HCT116 (cell line): Measurements from ENCODE around the gene TES. TPM values are rescaled to one million over a fixed set of nuclear protein-coding genes. Genes with fewer than 3 reads are reported as not detected.
A peak's percentile ranks its signal among the peaks of the same experiment; 100 is the strongest.

ENCODE experiments used
- ATAC-seq: fragments of 200-7000 bp; cut with Tn5 transposase; 2 replicates; pipeline ENCODE4 v1.9.1; 2020; ENCODE audit warnings: mild to moderate bottlenecking, moderate library complexity
- BruUV-seq: library from RNA; stranded (reverse); fragments of 400-500 nt; replicated peaks from 2 replicates; lab custom pipeline; 2021; lab: Mats Ljungman, UMichigan
- CTCF ChIA-PET: fragments of 300-600 bp; sonication (Branson Sonifier 250); formaldehyde crosslinking; loops from one replicate; lab custom pipeline; 2021; ENCODE audit warnings: antibody characterized with exemption; lab: Charles Lee
- POLR2A ChIA-PET: fragments of 300-600, 350-600 bp; sonication (Branson Sonifier 250); formaldehyde crosslinking; loops from one replicate; lab custom pipeline; 2021; ENCODE audit warnings: antibody characterized with exemption; lab: Charles Lee
- RAD21 ChIA-PET, 2 experiments: fragments of 300-600 bp; sonication (Branson Sonifier 250); formaldehyde crosslinking; loops; one replicate each; lab custom pipeline; 2023; ENCODE audit warnings: low total read pairs in 2 of 2; ENCODE audit not compliant: uncharacterized antibody in 2 of 2, unreplicated experiment in 2 of 2, low non-redundant PET in 1 of 2; lab: Charles Lee
- DNase-seq: peaks from one replicate; pipeline ENCODE4 v3.0.0-alpha.2; 2010; ENCODE audit warnings: low read depth, low spot score
- H2AFZ ChIP-seq: fragments of 200-600 bp; shearing (Covaris generic), sonication (generic); 2 replicates; pipeline ENCODE4 v1.6.1; 2017; ENCODE audit warnings: low read depth, mixed run types, mixed read lengths, antibody characterized with exemption, low read length; ENCODE audit not compliant: poor library complexity, severe bottlenecking
- H3K27ac ChIP-seq: 2 replicates; pipeline ENCODE4 v1.5.1; 2012; ENCODE audit warnings: low read depth, low read length
- H3K27me3 ChIP-seq: fragments of 200-600 bp; sonication (generic); 2 replicates; pipeline ENCODE4 v1.6.1; 2016; ENCODE audit warnings: mixed run types, low read length, mixed read lengths; ENCODE audit not compliant: insufficient read depth
- H3K36me3 ChIP-seq, 2 experiments: fragments of 200-500 bp in 1 of 2; fragments of 200-600 bp in 1 of 2; sonication (Bioruptor generic) in 1 of 2; sonication (generic) in 1 of 2; 2 replicates each; pipeline versions ENCODE4 v1.5.1 to v1.6.1; 2014 to 2016; ENCODE audit warnings: low read length in 2 of 2, inconsistent platforms in 1 of 2, mixed read lengths in 1 of 2, mixed run types in 1 of 2; ENCODE audit not compliant: insufficient read depth in 2 of 2, control insufficient read depth in 1 of 2
- H3K4me1 ChIP-seq, 2 experiments: fragments of 200-600 bp in 1 of 2; sonication (generic) in 1 of 2; 2 replicates each; pipeline versions ENCODE4 v1.5.1 to v1.6.1; 2012 to 2017; ENCODE audit warnings: low read length in 2 of 2, inconsistent platforms in 1 of 2, mild to moderate bottlenecking in 1 of 2, mixed read lengths in 1 of 2, mixed run types in 1 of 2, moderate library complexity in 1 of 2; ENCODE audit not compliant: insufficient read depth in 2 of 2, control insufficient read depth in 1 of 2
- H3K4me2 ChIP-seq: fragments of 200-600 bp; sonication (generic); 2 replicates; pipeline ENCODE4 v1.6.1; 2017; ENCODE audit warnings: mixed run types, low read length, mixed read lengths
- H3K4me3 ChIP-seq, 2 experiments: fragments of 200-600 bp in 1 of 2; sonication (generic) in 1 of 2; replicated peaks in 1 of 2; 2 replicates each; pipeline ENCODE4 v1.5.1; 2011 to 2016; ENCODE audit warnings: low read length in 2 of 2, control low read depth in 1 of 2, low read depth in 1 of 2, mild to moderate bottlenecking in 1 of 2, mixed read lengths in 1 of 2, mixed run types in 1 of 2
- H3K79me2 ChIP-seq: fragments of 200-600 bp; sonication (generic); 2 replicates; pipeline ENCODE4 v1.6.1; 2017; ENCODE audit warnings: mild to moderate bottlenecking, mixed run types, low read length, moderate library complexity, mixed read lengths; ENCODE audit not compliant: insufficient read depth
- H3K9ac ChIP-seq: fragments of 200-600 bp; sonication (generic); 2 replicates; pipeline ENCODE4 v1.6.1; 2016; ENCODE audit warnings: low read length, mixed read lengths
- H3K9me2 ChIP-seq: fragments of 200-600 bp; sonication (generic), shearing (Covaris generic); 2 replicates; pipeline ENCODE4 v1.6.1; 2017; ENCODE audit warnings: mixed run types, mild to moderate bottlenecking, moderate library complexity; ENCODE audit not compliant: insufficient read depth
- H3K9me3 ChIP-seq, 2 experiments: fragments of 200-500 bp in 1 of 2; fragments of 200-600 bp in 1 of 2; sonication (Bioruptor generic) in 1 of 2; sonication (generic) in 1 of 2; 2 replicates each; pipeline ENCODE4 v1.6.1; 2014 to 2017; ENCODE audit warnings: low read length in 2 of 2, mixed read lengths in 2 of 2, inconsistent platforms in 1 of 2, low read depth in 1 of 2, mild to moderate bottlenecking in 1 of 2, mixed run types in 1 of 2, moderate library complexity in 1 of 2; ENCODE audit not compliant: control insufficient read depth in 1 of 2, insufficient read depth in 1 of 2
- H4K20me1 ChIP-seq: fragments of 200-600 bp; sonication (generic), shearing (Covaris generic); 2 replicates; pipeline ENCODE4 v1.6.1; 2017; ENCODE audit warnings: mixed run types, mild to moderate bottlenecking, moderate library complexity; ENCODE audit not compliant: insufficient read depth
- CBX3 ChIP-seq: IDR thresholded peaks from 2 replicates; pipeline ENCODE4 v1.6.1; 2012; ENCODE audit warnings: low read depth
- ELF1 ChIP-seq: IDR thresholded peaks from 2 replicates; pipeline ENCODE4 v1.6.1; 2012; ENCODE audit warnings: low read depth, borderline replicate concordance
- EZH2 ChIP-seq: fragments of 200-600 bp; sonication (generic); IDR thresholded peaks from 2 replicates; pipeline ENCODE4 v1.6.1; 2017; ENCODE audit warnings: antibody characterized with exemption, mixed run types
- EZH2phosphoT487 ChIP-seq: fragments of 200-600 bp; IDR thresholded peaks from 2 replicates; pipeline ENCODE4 v1.6.1; 2018; ENCODE audit warnings: antibody characterized with exemption, borderline replicate concordance
- FOSL1 ChIP-seq: IDR thresholded peaks from 2 replicates; pipeline ENCODE4 v1.6.1; 2012; ENCODE audit warnings: low read depth
- JUND ChIP-seq: IDR thresholded peaks from 2 replicates; pipeline ENCODE4 v1.6.1; 2012
- POLR2AphosphoS5 ChIP-seq: IDR thresholded peaks from 2 replicates; pipeline ENCODE4 v1.6.1; 2011; ENCODE audit warnings: mild to moderate bottlenecking, low read depth, low read length, moderate library complexity
- SRF ChIP-seq: IDR thresholded peaks from 2 replicates; pipeline ENCODE4 v1.6.1; 2012; ENCODE audit warnings: low read depth
- intact Hi-C: fragments of 100-400 bp; cut with micrococcal nuclease; formaldehyde crosslinking; loops from 2 replicates; pipeline ENCODE4 v1.10.0; 2022
- total RNA-seq: library from RNA; stranded (reverse); gene quantifications from one replicate; pipeline ENCODE4 v1.2.1, GENCODE V29; 2021; ENCODE audit not compliant: unreplicated experiment
- TF ChIP-seq, protein P1 (sequence below): IDR thresholded peaks from 2 replicates; pipeline ENCODE4 v1.6.1; 2012
- TF ChIP-seq, protein P2 (sequence below), 3 experiments: fragments of 200-600 bp in 1 of 3; sonication (generic) in 1 of 3; IDR thresholded peaks in 2 of 3; conservative IDR thresholded peaks in 1 of 3; 2 replicates each; pipeline ENCODE4 v1.5.1; 2012 to 2017; ENCODE audit warnings: low read depth in 2 of 3, low read length in 2 of 3, antibody characterized with exemption in 1 of 3, borderline replicate concordance in 1 of 3, control low read depth in 1 of 3, mild to moderate bottlenecking in 1 of 3, mixed read lengths in 1 of 3, mixed run types in 1 of 3, moderate library complexity in 1 of 3; ENCODE audit not compliant: insufficient read depth in 1 of 3
- TF ChIP-seq, protein P3 (sequence below): IDR thresholded peaks from 2 replicates; pipeline ENCODE4 v1.6.1; 2012

Gene TES
- total RNA-seq, 1 experiment from 2014 or later: 129 TPM

DNA sequence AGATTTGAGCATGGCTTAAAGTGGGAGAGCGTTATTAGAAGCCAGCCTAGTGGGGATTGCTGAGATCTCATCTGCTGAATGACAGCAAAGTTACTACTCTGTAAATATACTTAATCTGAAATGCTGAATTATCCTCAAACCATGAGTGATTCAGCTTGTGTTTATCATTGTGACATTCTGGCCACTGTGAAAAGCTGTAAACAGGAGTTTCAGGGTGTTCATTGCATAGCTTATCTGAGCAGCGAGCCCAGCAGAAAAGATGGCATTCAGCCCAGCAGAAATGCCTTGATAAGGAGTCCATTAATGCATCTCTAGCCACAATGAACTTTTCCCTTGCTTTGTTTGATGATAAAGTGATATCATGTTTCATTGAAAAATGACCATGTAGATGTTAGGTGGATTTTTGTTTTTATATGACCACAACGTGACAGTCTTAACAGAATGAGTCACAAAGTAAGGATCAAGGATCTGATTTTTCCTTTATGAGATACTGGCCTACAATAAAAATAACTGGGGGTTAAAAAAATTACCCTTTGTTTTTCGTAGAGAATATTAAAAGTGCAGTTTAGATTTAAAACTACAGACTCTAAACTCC lies 7.8 kb downstream of the TES start (continued):
- TF ChIP-seq EZH2 (no peak), CBX3 (peak; percentile 90; the same call in 1 of the 2 replicates)
- TF ChIP-seq, protein P1, sequence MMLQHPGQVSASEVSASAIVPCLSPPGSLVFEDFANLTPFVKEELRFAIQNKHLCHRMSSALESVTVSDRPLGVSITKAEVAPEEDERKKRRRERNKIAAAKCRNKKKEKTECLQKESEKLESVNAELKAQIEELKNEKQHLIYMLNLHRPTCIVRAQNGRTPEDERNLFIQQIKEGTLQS: peak; percentile 39; the same call in 1 of the 2 replicates

DNA sequence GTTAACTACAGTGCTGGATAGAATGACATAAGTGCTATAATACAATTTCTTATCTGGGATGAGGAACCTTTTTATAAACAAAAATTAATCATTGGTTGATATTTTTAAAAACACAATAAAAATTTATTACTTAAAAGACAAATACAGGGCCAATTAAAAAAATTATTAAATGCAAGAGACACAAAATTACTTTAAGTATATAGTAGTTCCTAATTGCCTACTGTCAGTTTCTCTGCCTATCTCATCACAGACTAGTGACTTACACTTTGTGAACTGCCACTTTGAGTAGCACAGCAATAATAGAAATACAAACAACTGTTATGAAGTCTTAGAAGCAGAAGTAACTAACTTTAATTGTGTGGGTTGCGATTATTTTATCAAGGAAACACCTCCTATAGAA lies 8.4 kb downstream of the TES start:
- H3K4me1 ChIP-seq: peaks cover 72 to 80% of the 10 kb centered on the region in 2 experiments
- peak overlapping the region; percentile 77 for H3K4me2 ChIP-seq
- peak overlapping the region in 1 of 2 experiments; percentile 24; a peak in 1 of 4 replicates for H3K4me3 ChIP-seq
- H3K9me2 ChIP-seq: no peaks in the 10 kb centered on the region
- peak overlapping the region; percentile 59; the same call in 1 of the 2 replicates for H3K27ac ChIP-seq
- DNase-seq (no peak), ATAC-seq (no peak)
- no TSS peak for BruUV-seq
- CTCF ChIA-PET: interaction anchor here (1.3 to 2.5 kb wide), 3 partner anchors 8 to 39 kb away, joined by 3 to 7 read pairs (median 3); partner anchors contain the start of gene TES
- peaks cover 27% of the 10 kb centered on the region; the same call in 1 of the 2 replicates for H4K20me1 ChIP-seq
- RAD21 ChIA-PET: no interaction called here
- H3K79me2 ChIP-seq: peaks cover 95% of the 10 kb centered on the region
- intact Hi-C loops: no loop called here
- TF ChIP-seq JUND (no peak), POLR2AphosphoS5 (no peak), EZH2phosphoT487 (no peak), SRF (no peak), ELF1 (no peak), FOSL1 (no peak)
- TF ChIP-seq, protein P2, sequence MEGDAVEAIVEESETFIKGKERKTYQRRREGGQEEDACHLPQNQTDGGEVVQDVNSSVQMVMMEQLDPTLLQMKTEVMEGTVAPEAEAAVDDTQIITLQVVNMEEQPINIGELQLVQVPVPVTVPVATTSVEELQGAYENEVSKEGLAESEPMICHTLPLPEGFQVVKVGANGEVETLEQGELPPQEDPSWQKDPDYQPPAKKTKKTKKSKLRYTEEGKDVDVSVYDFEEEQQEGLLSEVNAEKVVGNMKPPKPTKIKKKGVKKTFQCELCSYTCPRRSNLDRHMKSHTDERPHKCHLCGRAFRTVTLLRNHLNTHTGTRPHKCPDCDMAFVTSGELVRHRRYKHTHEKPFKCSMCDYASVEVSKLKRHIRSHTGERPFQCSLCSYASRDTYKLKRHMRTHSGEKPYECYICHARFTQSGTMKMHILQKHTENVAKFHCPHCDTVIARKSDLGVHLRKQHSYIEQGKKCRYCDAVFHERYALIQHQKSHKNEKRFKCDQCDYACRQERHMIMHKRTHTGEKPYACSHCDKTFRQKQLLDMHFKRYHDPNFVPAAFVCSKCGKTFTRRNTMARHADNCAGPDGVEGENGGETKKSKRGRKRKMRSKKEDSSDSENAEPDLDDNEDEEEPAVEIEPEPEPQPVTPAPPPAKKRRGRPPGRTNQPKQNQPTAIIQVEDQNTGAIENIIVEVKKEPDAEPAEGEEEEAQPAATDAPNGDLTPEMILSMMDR (IDR thresholded peaks at IDR 0.05 in 2 of 3, conservative IDR thresholded peaks at IDR 0.05 in 1 of 3; ENCODE audit: borderline replicate concordance in 1 of 3, insufficient read depth in 1 of 3, low read depth in 2 of 3, low read length in 2 of 3): no peak
- TF ChIP-seq, protein P1: no peak
- TF ChIP-seq, protein P3, sequence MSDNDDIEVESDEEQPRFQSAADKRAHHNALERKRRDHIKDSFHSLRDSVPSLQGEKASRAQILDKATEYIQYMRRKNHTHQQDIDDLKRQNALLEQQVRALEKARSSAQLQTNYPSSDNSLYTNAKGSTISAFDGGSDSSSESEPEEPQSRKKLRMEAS: no peak
- H3K27me3 ChIP-seq: no peaks in the 10 kb centered on the region
- H3K9ac ChIP-seq: peak overlapping the region; percentile 8; the same call in 1 of the 2 replicates
- POLR2A ChIA-PET: interaction anchor here (1.0 kb wide), 1 partner anchor 8 kb away, joined by 4 read pairs; the partner anchor contains the start of gene TES
- H3K36me3 ChIP-seq: no peaks in the 10 kb centered on the region
- H3K9me3 ChIP-seq: no peaks in the 10 kb centered on the region
- no peak overlapping the region for H2AFZ ChIP-seq
